Measurements from ENCODE around the gene IQGAP2. TPM values are rescaled to one million over a fixed set of nuclear protein-coding genes. Genes with fewer than 3 reads are reported as not detected.

Gene IQGAP2
- total RNA-seq, 2 donors from 2014 or later: 117 to 134 TPM

DNA sequence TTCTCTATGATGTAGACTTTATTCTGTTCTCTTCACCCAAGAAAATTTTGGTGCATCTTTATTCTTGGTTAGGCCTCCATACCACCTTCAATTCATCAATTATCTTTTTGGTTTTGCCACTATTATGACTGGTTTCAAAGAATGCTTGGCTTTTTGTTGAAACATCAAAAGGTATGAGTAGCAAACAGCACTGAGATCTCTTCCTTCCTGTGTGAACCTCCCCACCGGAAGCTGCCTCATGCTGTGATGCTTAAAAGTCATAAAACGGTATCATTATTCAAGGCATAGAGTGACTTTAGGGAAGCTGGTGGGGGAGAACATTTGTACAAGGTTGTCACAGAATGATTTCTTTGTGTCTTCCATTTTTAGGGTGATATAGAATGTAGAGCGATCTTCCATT lies 70.6 kb downstream of the IQGAP2 start:
- ATAC-seq (peak; percentile 93), DNase-seq (peak in 2 of 3 donors; percentile 27 to 37)
- H3K4me1 Mint-ChIP-seq: peaks cover 51% of the 10 kb centered on the region
- peak overlapping the region; percentile 70 for H3K4me3 Mint-ChIP-seq
- H3K9me3 ChIP-seq (ENCODE audit: control insufficient read depth, low read length, poor library complexity, severe bottlenecking): no peaks in the 10 kb centered on the region
- H3K27ac Mint-ChIP-seq: peak overlapping the region; percentile 99
- H3K27me3 Mint-ChIP-seq: no peaks in the 10 kb centered on the region
- peaks cover 2% of the 10 kb centered on the region for H3K36me3 Mint-ChIP-seq (ENCODE audit: low read depth)

DNA sequence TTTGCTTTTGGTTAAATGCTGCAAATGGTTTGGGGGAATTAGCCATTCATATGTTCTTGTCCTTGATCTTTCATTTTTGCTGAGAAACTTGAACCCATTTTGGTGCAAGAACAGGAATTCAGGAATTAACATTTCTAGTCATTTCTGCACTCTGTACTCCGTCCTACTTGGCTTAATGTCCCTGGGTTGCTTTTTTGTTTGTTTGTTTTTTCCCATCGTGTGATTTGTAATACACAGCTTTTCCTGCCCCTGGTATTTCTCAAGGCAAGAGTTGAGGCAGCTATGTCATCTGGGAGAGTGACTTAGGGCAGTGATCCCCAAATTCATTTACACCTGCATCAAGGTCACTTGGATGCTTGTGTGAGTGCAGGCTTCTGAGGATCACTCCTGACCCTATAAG lies 71.3 kb downstream of the IQGAP2 start:
- Mint-ChIP-seq H3K4me3 (peak overlapping the region; percentile 64), H3K27ac (peak overlapping the region; percentile 99), H3K36me3 (ENCODE audit: low read depth) (peaks cover 2% of the 10 kb centered on the region), H3K27me3 (no peaks in the 10 kb centered on the region), H3K4me1 (peaks cover 54% of the 10 kb centered on the region)
- H3K9me3 ChIP-seq (ENCODE audit: control insufficient read depth, low read length, poor library complexity, severe bottlenecking): no peaks in the 10 kb centered on the region
- no peak for DNase-seq
- no peak for ATAC-seq

DNA sequence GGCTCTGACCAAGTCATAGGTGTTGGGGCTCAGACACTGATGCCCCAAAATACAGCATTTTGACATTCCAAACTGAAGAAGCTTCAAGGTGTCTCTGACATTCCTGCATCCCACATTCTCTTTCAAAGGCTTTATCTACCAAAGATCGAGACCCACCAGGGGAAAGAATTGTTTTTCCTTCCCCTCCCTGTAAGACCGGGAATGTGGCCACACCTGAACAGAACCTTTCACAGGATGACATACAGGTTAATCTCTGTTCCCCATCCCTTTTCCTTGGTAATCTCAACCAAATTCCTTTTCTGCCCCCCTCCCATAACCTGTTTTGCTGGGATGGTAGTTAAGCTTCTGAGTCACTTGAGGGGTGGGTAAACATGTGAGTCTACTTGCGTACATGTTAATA lies 72.3 kb downstream of the IQGAP2 start:
- no peaks in the 10 kb centered on the region for H3K9me3 ChIP-seq (ENCODE audit: control insufficient read depth, low read length, poor library complexity, severe bottlenecking)
- Mint-ChIP-seq H3K27ac (peak overlapping the region; percentile 82), H3K4me3 (no peak overlapping the region), H3K36me3 (ENCODE audit: low read depth) (peaks cover 2% of the 10 kb centered on the region), H3K27me3 (no peaks in the 10 kb centered on the region), H3K4me1 (peaks cover 61% of the 10 kb centered on the region)
- ATAC-seq (no peak), DNase-seq (no peak)

DNA sequence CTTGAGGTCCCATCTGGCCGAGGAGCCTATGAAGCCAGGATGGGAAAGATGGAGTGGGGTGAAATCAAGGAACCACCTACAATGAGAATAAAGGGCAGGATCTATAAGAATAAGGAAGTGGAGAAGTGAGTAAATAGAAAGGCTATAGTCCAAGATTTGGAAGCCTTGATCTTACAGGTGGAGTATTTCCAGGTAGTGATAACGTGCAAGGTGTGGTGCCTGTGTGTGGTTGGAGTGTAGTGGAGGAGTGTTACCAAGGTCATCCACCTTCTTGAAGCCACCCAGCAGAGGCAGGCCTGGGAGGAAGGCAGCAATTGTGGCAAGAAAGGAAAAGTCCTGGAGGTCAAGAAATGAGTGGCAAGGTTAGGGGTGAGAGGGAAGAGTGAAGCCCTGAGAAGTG lies 72.9 kb downstream of the IQGAP2 start:
- no peaks in the 10 kb centered on the region for H3K9me3 ChIP-seq (ENCODE audit: control insufficient read depth, low read length, poor library complexity, severe bottlenecking)
- Mint-ChIP-seq H3K27ac (peak overlapping the region; percentile 82), H3K36me3 (ENCODE audit: low read depth) (peaks cover 2% of the 10 kb centered on the region), H3K4me1 (peaks cover 62% of the 10 kb centered on the region), H3K4me3 (no peak overlapping the region), H3K27me3 (no peaks in the 10 kb centered on the region)
- ATAC-seq (no peak), DNase-seq (no peak)

DNA sequence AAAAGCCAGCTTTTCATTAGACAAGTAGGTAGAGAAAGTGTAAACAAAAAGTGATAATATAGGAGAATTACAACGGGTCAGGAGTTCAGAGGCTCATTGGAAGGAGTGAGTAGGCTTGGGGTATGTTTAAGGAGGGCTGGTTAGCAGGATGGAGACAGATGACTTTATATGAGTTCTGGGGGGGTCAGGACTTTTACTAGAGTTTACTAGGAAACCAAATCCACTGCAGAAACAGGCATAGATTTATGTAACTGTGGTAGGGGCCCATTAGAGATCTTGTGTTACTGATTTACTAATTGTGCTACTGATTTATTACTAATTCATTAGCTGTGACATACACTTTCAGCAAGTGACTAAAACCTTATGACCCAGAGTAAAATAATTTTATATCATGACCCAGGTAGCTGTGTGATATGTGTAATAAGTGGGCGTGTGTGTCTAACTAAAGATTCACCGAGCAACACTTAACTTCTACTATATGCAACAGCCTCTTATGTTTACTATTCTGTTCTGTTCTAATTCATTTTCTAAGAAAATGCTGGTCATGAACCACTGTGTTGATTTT lies 73.5 kb downstream of the IQGAP2 start:
- no peak for ATAC-seq
- H3K27ac Mint-ChIP-seq: peak overlapping the region; percentile 82
- peaks cover 56% of the 10 kb centered on the region for H3K4me1 Mint-ChIP-seq
- H3K36me3 Mint-ChIP-seq (ENCODE audit: low read depth): peaks cover 2% of the 10 kb centered on the region
- H3K4me3 Mint-ChIP-seq: no peak overlapping the region
- no peaks in the 10 kb centered on the region for H3K9me3 ChIP-seq (ENCODE audit: control insufficient read depth, low read length, poor library complexity, severe bottlenecking)
- no peaks in the 10 kb centered on the region for H3K27me3 Mint-ChIP-seq
- DNase-seq: no peak

DNA sequence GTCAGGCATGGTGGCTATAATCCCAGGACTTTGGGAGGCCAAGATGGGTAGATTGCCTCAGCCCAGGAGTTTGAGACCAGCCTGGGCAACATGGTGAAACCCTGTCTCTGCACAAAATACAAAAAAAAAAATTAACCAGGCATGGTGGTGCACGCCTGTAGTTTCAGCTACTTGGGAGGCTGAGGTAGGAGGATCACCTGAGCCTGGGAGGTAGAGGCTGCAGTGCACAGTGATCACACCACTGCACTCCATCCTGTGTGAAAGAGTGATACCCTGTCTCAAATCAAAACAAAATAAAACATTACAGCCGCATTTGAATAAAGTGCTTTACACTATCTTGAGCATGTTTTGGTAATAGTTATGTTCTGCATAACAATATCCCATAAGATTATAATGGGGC lies 74.0 kb downstream of the IQGAP2 start:
- no peak for DNase-seq
- H3K4me1 Mint-ChIP-seq: peaks cover 55% of the 10 kb centered on the region
- no peak overlapping the region for H3K27ac Mint-ChIP-seq
- H3K4me3 Mint-ChIP-seq: no peak overlapping the region
- H3K36me3 Mint-ChIP-seq (ENCODE audit: low read depth): peaks cover 2% of the 10 kb centered on the region
- ATAC-seq: no peak
- H3K9me3 ChIP-seq (ENCODE audit: control insufficient read depth, low read length, poor library complexity, severe bottlenecking): no peaks in the 10 kb centered on the region
- no peaks in the 10 kb centered on the region for H3K27me3 Mint-ChIP-seq

DNA sequence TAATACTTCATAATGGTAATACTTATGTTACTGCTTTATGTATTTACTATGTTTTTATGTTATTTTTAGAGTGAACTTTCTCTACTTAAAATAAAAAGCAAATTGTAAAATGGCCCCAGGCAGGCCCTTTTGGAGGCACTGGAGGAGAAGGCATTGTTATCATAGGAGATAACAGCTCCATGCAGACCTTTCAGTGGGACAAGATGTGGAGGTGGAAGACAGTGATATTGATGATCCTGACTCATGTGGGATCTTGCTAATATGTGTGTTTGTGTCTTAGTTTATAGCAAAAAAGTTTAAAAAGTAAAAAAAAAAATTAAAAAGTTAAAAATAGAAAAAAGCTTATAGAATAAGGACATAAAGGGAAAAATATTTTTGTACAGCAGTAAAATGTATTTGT lies 74.5 kb downstream of the IQGAP2 start:
- ATAC-seq (no peak), DNase-seq (no peak)
- H3K9me3 ChIP-seq (ENCODE audit: control insufficient read depth, low read length, poor library complexity, severe bottlenecking): no peaks in the 10 kb centered on the region
- Mint-ChIP-seq H3K4me3 (no peak overlapping the region), H3K27ac (no peak overlapping the region), H3K36me3 (ENCODE audit: low read depth) (no peaks in the 10 kb centered on the region), H3K27me3 (no peaks in the 10 kb centered on the region), H3K4me1 (peaks cover 52% of the 10 kb centered on the region)

DNA sequence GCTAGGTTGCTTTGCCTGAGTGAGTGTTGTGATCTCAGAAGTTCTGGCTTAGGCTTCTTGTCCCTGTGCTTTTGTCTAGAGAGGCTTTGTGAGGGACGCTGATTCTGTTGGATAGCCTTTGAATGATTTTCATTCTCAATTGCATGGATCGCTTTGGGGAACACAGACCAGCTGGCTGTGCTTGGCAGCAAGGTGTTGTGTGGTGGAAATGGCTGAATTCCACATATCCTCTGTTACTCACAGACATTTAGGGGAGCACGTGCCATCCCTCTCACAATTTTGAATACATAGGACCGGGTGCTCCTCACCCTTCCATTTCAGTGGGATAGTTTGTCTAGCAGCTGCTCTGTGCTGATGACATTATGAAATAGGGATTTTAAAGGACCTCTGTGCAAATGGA lies 76.2 kb downstream of the IQGAP2 start:
- no peak for ATAC-seq
- no peak for DNase-seq
- Mint-ChIP-seq H3K36me3 (ENCODE audit: low read depth) (no peaks in the 10 kb centered on the region), H3K4me1 (peaks cover 49% of the 10 kb centered on the region), H3K27me3 (no peaks in the 10 kb centered on the region), H3K4me3 (no peak overlapping the region), H3K27ac (peak overlapping the region; percentile 66)
- H3K9me3 ChIP-seq (ENCODE audit: control insufficient read depth, low read length, poor library complexity, severe bottlenecking): no peaks in the 10 kb centered on the region

DNA sequence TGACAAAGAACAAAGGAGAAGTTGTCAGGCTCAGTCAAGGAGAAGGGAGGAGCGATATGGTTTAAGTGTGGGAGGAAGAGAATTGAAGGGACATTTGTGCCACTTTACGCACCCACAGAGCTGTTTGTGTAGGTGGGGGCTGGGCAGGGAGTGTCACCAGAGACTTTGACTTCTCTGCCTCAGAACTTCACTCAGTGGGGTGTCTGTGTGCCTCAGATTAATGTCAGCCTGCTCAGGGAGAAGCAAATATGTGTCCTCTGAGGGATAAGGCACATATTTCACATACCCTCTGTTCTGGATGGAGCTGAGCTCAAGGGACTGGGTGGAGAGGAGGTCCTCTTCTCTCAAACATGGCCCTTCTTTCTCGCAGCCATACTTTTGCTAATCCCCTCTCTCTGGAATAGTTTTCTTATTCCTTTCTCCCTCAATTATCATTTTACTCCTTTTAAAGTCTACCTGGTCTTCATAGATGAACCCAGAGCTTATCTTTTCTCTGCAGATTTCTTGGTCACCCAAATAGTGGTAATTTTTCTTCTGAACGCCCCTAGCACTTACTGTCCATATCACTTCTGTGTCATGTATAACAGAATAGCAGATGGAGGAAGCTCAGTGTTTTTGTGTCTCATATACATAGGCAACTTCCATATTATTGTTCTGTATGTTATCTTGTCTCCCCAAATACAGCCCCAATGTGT lies 77.0 kb downstream of the IQGAP2 start:
- Mint-ChIP-seq H3K27ac (peak overlapping the region; percentile 66), H3K36me3 (ENCODE audit: low read depth) (no peaks in the 10 kb centered on the region), H3K27me3 (no peaks in the 10 kb centered on the region), H3K4me1 (peaks cover 46% of the 10 kb centered on the region), H3K4me3 (no peak overlapping the region)
- no peaks in the 10 kb centered on the region for H3K9me3 ChIP-seq (ENCODE audit: control insufficient read depth, low read length, poor library complexity, severe bottlenecking)
- DNase-seq: no peak
- no peak for ATAC-seq

DNA sequence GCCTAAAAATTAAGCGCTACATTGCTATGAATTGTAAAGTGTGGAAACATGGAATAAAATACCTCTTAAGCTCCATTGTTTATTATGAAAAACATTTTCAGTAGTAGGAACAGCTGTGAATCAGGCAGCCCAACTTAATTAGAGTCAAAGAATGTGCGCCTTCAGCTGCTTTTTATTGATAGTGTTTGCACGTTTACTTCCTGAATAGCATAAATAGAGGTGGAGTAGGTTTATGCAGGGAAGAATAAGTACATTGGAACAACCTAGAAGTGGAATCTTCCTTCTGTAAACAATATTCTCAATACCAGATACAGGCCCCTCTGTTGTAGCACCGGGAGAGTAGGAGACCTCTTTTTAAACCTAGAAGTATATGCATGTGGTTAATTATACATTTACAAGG lies 79.9 kb downstream of the IQGAP2 start:
- ATAC-seq (no peak), DNase-seq (no peak)
- H3K4me3 Mint-ChIP-seq: no peak overlapping the region
- no peaks in the 10 kb centered on the region for H3K27me3 Mint-ChIP-seq
- no peaks in the 10 kb centered on the region for H3K9me3 ChIP-seq (ENCODE audit: control insufficient read depth, low read length, poor library complexity, severe bottlenecking)
- H3K27ac Mint-ChIP-seq: no peak overlapping the region
- H3K36me3 Mint-ChIP-seq (ENCODE audit: low read depth): no peaks in the 10 kb centered on the region
- peaks cover 40% of the 10 kb centered on the region for H3K4me1 Mint-ChIP-seq

DNA sequence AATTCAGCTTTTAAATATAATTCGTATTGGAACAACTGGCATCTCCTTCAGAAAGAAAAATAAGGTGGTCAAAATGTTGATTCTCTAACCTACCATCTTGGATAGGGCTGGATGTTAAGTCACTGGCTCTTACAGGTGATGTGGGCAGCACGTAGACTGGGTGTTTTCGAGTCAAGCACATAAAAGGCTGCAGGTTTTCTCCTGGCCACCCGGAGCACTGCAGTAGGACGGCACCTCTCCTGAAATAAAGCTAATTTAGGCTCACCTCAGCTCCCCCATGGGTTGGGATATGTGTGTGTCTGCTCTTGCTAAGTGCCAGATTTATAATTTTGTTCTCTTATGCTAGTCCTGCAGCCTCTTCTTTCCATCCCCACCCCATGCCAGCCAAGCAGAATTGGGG lies 80.3 kb downstream of the IQGAP2 start:
- Mint-ChIP-seq H3K27ac (no peak overlapping the region), H3K4me3 (no peak overlapping the region)

DNA sequence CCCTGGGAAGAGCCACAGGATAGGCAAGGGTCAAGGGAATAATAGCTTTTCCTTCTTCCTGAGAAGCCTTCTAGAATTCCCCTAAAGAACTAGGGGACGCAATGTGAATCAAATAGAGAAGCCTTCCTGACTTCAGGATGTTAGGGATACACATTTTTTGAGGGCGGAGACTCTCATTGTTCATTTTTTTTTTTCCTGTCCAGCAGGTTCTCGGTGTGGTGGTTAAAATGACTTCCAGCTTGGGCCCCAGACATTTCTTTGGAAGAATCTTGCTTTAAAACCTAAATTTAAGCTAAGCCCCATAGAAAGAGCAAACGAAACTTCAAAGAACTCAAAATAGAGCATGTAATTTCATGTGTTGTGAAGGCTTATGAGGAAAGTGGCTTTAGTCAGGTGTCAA lies 80.8 kb downstream of the IQGAP2 start:
- Mint-ChIP-seq H3K27ac (no peak overlapping the region), H3K27me3 (no peaks in the 10 kb centered on the region), H3K4me1 (peaks cover 38% of the 10 kb centered on the region), H3K4me3 (no peak overlapping the region), H3K36me3 (ENCODE audit: low read depth) (no peaks in the 10 kb centered on the region)
- no peaks in the 10 kb centered on the region for H3K9me3 ChIP-seq (ENCODE audit: control insufficient read depth, low read length, poor library complexity, severe bottlenecking)
- ATAC-seq (no peak), DNase-seq (no peak)

More for the DNA sequence above, 80.3 kb downstream of the IQGAP2 start:
- H3K9me3 ChIP-seq (ENCODE audit: control insufficient read depth, low read length, poor library complexity, severe bottlenecking): no peaks in the 10 kb centered on the region
- ATAC-seq (no peak), DNase-seq (no peak)
- H3K4me1 Mint-ChIP-seq: peaks cover 41% of the 10 kb centered on the region
- no peaks in the 10 kb centered on the region for H3K27me3 Mint-ChIP-seq
- H3K36me3 Mint-ChIP-seq (ENCODE audit: low read depth): no peaks in the 10 kb centered on the region

DNA sequence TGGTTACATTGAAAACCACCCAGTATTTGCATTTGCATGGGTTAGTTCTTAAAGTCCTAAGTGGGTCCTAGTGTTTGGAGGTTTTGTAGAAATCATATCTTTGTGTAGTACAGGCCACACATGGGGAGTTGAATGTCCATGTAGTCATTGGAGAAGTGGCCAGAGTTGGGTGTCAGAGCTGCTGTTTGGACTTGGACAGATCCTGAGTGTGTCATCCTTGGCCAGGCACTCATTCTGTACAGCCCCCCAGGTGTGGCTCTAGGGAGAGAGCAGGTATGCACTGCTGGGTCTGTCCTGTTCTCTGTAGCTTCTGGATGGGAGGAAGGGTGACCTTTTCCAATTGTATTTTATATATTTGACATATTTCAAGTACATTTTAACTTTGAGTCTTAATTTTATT lies 82.4 kb downstream of the IQGAP2 start:
- Mint-ChIP-seq H3K27ac (peak overlapping the region; percentile 59), H3K27me3 (no peaks in the 10 kb centered on the region), H3K4me3 (no peak overlapping the region), H3K36me3 (ENCODE audit: low read depth) (no peaks in the 10 kb centered on the region), H3K4me1 (peaks cover 39% of the 10 kb centered on the region)
- DNase-seq (no peak), ATAC-seq (no peak)
- H3K9me3 ChIP-seq (ENCODE audit: control insufficient read depth, low read length, poor library complexity, severe bottlenecking): no peaks in the 10 kb centered on the region

DNA sequence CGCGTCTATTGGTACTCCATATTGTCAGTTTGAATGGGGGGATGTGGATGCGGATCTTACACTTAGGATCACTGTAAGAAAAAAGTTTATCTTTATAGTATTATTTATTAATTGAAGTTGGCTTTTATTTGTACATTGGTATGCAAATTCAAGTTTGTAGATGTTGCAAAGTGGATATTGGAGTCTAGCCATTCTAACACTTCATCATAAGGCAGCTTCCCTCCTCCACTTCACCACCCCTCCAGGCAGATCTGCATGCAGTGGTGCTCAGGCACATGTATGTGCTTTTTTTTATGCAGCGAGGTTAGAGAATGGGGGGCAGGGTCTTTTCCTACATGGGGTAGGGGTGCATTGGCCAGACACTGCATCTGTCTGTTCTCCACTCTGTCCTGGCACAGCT lies 84.3 kb downstream of the IQGAP2 start:
- Mint-ChIP-seq H3K27me3 (no peaks in the 10 kb centered on the region), H3K27ac (no peak overlapping the region), H3K36me3 (ENCODE audit: low read depth) (no peaks in the 10 kb centered on the region), H3K4me1 (peaks cover 46% of the 10 kb centered on the region), H3K4me3 (no peak overlapping the region)
- no peaks in the 10 kb centered on the region for H3K9me3 ChIP-seq (ENCODE audit: control insufficient read depth, low read length, poor library complexity, severe bottlenecking)
- DNase-seq (no peak), ATAC-seq (no peak)
